HL-60 (cell line): Measurements from ENCODE around the gene NEDD4L.

ENCODE experiments used
- POLR2AphosphoS5 ChIP-seq: IDR thresholded peaks from 2 replicates; pipeline ENCODE4 v1.6.1; 2012; ENCODE audit warnings: low read depth
- REST ChIP-seq: IDR thresholded peaks from 2 replicates; pipeline ENCODE4 v1.6.1; 2012; ENCODE audit warnings: low read depth; ENCODE audit not compliant: insufficient replicate concordance
- TF ChIP-seq, protein P1 (sequence below): IDR thresholded peaks from one replicate; pipeline ENCODE4 v1.5.1; 2011; ENCODE audit warnings: low read length, control low read depth, inconsistent platforms; ENCODE audit not compliant: insufficient read depth

DNA sequence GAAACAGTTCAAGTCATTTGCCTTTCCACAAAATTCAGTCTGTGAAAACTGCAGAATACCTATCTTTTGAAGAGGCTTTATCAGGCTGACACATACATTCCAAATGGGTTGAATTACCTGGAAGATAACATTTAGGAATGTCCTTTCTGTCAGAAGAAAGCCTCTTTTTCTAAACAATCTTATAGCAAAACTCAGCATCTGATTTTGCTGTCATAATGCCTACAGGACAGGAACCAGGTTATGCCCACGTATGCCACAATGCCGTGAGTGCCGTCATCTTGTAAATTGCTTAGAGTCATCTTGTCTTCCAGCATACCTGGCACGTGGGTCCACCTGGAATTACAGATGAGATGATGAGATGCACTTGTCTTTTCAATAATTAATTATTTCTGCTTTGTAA, 309.6 kb downstream of the NEDD4L start:
- TF ChIP-seq, protein P1, sequence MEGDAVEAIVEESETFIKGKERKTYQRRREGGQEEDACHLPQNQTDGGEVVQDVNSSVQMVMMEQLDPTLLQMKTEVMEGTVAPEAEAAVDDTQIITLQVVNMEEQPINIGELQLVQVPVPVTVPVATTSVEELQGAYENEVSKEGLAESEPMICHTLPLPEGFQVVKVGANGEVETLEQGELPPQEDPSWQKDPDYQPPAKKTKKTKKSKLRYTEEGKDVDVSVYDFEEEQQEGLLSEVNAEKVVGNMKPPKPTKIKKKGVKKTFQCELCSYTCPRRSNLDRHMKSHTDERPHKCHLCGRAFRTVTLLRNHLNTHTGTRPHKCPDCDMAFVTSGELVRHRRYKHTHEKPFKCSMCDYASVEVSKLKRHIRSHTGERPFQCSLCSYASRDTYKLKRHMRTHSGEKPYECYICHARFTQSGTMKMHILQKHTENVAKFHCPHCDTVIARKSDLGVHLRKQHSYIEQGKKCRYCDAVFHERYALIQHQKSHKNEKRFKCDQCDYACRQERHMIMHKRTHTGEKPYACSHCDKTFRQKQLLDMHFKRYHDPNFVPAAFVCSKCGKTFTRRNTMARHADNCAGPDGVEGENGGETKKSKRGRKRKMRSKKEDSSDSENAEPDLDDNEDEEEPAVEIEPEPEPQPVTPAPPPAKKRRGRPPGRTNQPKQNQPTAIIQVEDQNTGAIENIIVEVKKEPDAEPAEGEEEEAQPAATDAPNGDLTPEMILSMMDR = no peak
- TF ChIP-seq POLR2AphosphoS5 (no peak), REST (no peak)
